HG03565 (cell line): ENCODE measurements around the gene PCYT1B.
"Not testable (repeated sequence)": the region's sequence is repeated elsewhere in the genome, so short reads cannot be mapped to it uniquely, and the experiment has no call there.

Experiments
- ATAC-seq: cut with Tn5 transposase; IDR thresholded peaks from one replicate; pipeline ENCODE4 v1.9.1; 2021; ENCODE audit warnings: mild to moderate bottlenecking, moderate library complexity; ENCODE audit not compliant: unreplicated experiment

The PCYT1B gene

DNA sequence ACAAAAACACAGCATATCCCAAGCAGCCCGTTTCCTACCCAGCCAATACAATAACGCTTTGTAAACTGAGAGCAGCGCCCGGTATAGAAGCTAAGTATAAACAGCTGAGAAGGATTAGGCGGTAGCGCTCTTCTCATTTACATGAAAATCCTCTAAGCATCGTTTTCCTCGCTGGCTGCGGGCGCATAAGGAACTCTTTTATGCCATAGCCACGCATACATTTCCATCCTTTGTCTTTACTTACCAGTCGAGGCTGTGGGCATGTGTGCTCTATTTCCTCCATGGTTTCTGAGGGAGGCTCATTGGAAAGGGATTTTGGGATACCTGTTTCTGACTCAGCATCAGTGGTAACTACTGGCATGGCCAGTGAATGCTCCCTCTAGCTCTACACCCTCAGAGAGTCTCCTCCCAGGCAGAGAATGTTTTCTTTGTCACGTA, 383 bp downstream of the PCYT1B start:
- ATAC-seq = no peak

DNA sequence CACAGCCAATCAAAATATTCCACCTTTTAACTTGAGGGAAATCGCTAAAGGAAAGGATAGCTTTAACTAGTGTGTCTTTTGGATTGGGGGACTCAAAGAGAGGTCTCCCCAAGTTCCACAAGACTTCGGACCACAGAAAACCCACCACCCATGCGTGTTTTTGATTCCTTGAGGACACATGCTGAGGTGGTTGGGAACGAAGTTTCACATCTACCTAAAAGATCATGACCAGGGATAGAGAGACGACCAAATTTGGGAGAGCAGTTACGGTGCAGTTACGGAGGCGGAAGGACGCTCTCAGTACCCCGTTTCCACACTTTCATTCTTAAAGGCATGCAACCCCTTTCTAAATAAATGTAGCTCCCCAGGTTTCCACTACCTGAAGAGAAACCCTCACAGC, 1.1 kb downstream of the PCYT1B start:
- ATAC-seq = no peak

DNA sequence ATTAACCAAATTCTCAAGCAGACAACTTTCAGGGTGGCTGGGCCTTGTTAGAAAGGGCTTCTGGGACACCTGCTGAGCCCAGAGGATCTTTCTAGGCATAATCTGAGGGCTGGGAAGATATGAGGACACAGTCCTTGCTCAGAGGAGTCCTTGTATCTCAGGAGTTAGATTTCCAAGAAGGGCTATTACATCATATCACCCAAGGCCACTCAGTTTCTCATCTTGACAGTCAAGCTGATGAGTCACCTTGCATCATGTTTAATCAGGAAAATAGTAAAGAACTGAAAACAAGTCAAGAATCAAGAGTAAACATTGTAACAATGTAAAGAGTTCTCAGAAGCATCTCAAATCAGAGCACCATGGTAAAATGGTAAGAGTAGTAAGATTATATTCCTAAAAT, 4.0 kb downstream of the PCYT1B start:
- no peak for ATAC-seq

DNA sequence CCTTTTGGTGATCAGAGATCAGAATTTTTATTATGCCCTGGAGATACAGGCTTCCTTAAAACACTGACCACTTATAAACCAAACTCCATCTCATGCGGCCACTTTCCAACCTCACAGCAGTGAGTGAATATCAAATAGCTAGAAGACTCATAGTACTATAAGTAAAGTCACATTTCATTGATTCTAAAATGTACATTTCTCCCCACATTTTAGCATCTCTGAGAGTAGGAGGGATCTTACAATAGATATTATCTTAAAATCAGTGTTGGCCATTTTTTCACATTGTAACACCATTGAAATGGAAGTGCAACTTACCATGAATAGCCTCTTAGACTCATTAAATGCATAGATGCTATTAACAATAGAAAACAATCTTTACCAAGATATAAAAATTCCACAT, 17.4 kb downstream of the PCYT1B start:
- no peak for ATAC-seq

DNA sequence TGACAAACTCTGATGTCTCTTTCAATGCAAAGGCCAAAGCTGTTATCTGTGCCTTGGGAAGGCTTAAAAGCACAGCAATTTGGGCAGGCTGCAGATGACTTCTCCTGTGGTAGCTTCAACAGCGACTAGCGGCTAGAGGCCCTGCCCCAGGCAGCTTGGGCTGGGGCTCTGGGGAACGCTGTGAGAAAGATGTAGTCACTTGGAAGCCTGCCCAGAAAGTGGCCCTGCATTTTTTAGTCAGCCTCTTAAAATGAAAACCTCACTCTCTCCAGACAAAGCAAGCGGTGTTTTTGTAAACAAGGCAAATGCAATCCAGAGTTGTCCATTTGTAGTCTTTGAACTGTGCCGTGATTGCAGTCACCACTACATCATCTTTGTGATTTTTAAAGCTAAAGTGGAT, 27.5 kb downstream of the PCYT1B start:
- ATAC-seq = no peak

DNA sequence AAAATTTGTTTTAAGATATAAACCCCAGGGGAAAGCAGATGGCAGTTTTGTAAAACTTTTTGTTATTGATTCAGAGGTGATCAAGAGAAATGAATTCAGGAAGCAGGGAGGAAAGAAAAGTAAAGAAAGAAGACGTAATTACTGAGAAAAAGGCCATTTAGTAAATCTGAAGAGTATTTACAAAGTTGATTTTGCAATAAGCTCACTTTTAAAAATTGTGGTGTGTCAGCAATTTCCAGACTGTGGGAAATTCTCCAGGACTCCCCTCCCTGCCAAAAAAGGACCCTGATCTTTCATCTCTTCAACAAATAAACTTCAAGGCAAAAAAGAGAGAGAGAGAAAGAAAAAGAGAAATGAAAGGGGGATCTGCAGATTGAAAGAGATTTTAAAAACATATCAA, 36.6 kb downstream of the PCYT1B start:
- no peak for ATAC-seq

DNA sequence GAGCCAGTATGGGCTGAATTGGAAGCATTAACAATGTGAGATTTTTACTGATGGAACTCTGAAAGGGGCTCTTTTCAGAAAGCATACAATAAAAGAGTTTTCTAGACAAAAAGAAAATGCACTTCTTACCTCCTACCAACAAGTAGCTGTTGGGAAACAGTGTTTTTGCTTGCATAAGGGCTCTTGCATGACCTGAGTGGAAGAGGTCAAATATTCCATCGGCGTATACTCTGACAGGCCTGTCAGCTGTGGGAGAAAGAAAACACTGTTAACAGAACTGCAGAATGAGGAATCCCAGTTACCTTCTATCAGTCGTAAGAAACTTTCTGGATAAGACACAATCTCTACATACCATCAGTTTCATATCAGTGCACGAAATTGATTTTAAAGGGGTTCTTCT, 39.5 kb downstream of the PCYT1B start:
- ATAC-seq = no peak

DNA sequence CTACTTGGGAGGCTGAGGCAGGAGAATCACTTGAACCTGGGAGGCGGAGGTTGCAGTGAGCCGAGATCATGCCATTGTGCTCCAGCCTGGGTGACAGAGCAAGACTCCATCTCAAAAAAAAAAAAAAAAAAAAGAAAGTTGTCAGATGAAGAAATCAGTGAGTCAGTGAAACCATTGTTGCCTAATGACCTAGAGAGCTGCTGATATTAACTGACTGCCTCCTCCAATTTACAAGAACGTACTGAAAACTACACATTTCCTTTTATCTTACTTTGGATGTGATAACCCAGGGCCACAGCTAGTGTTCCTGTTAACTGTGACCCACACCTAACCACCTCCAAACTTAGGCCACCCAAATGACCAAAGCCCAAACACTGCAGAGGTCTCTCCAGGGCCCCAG, 41.2 kb downstream of the PCYT1B start:
- not testable (repeated sequence) for ATAC-seq

DNA sequence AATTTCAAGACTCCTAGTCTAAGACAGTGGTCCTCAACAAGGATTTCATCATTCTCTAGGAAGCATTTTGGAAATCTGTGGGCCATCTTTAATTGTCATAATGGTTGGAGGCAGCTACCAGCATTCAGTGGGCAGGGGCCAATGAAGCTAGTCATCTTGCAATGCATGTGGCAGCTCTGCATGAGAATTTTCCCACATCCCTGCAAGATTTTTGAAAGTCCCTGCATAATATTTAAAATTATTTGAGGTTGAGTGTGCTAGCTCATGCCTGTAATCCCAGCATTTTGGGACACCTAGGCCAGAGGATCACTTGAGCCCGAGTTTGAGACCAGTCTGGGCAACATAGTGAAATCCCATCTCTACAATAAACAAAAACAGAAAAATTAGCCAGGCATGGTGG, 44.0 kb downstream of the PCYT1B start:
- ATAC-seq = no peak

DNA sequence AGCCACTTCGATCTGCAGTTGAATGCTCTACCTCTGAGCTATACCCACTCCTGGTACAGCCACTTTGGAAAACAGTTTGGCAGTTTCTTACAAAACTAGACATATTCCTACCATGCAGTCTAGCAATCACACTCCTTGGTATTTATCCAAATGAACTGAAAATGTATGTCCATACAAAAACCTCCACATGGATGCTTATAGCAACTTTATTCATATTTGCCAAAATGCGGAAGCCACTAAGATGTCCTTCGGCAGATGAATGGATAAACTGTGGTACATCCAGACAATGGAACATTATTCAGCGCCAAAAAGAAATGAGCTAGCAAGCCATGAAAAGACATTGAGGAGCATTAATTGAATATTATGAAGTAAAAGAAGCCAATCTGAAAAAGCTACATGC, 45.3 kb downstream of the PCYT1B start:
- ATAC-seq = no peak

DNA sequence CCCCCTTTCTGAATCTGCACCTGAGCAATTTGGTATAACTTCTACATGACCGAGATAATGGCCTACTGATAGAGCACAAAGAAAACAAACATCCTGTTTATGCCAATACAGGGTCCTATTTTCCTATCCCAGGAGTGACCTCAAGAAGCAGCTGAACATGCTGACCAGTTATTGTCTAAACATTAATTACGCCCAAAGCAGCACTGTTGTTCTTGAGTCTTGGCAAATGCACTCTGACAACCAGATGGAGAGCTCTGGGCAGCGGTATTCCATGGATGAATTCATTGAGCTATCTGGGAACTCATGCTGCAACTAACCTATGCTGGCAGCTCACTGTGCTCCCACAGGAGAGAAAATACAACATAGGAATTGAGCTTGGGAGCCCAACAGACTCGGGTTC, 52.6 kb downstream of the PCYT1B start:
- ATAC-seq = no peak

DNA sequence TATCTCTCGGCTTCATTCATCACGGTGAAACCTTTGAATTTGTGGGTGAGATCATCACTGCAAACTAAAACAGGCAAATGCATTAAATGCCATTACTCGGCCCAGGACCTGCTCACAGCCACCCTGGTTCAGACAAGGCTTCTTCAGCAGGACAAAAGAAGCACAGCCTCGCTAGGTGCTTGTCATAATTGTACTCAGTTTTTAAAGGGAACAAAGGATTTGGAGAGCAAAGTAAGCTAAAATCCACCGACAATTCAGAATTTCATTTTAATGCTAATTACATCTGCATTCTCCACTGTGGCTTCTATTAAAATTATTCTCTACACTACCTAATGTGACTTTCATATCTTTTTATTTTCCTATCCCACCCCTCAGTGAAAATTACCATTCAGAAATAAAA, 57.0 kb downstream of the PCYT1B start:
- ATAC-seq = no peak

DNA sequence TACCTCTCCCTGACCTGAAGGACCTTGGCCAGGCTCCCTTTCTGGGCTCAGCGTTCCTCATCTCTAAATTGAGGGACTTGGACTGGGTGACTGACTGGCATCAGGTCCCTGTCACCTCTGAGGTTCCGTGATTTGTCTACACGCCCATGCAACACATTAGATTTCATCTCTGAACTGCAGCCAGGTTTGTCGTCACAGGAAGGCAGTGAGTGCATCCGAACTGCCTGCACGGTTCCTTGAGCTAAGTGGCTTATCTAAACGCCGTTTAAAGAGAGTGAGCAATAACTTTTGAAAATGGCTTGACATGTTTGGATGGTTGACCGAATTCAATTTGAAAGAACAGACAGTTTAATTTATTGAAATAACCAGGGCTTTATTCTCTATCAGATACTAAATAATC, 70.1 kb downstream of the PCYT1B start:
- ATAC-seq = no peak

DNA sequence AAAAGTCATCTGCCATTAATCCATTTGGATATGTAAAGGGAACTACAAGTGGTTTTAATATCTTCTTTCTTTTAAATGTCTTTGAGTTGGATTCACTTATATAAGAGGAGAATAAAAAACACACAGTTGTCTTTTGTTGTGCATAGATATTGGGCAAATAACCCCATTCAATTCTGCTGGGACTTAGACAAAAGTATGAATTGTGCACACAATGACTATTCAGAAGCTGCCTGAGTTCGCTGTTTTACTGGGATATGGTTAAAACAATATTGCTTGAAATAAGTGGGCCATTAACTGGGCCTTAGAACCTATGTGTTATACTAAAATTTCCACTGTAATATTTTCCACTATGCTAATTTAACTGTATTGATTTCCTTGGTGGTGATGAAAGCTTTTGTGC, 71.7 kb downstream of the PCYT1B start:
- no peak for ATAC-seq

DNA sequence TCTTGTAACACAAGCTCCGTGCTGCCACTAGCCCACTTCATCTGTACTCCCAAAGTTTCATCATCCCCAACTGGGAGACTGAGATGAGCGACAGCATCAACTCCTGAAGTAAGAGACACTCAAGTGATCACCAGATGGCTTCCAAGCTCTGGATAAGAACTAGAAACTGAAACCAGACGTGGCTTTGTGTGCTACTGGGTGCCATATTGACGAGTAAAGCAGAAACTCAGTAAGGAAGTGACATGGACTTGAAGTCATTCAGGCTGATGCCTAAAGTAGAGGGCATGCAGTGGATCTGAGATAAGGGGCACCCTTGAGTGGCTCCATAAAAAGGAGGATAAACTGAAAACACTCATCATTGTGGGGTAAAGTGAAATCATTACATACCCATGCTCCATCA, 72.4 kb downstream of the PCYT1B start:
- no peak for ATAC-seq

DNA sequence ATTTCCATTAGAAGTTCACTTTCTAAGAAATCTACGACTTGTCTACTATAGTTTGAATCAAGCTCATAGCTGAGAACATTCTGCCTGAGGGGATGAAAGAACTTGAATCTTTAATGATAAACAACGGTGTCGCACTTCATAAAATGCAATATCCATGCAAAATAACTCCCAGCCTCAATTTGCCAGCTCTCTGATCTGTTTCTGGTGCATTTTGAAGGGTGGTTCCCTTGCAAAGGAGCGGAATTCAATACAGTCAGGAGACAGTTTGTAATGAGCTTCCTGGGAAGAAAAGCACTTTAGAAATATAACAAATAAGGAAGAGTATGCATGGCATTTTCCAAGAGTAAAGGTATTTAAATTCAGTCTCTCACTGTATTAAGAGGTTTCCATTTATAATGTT, 80.0 kb downstream of the PCYT1B start:
- ATAC-seq = no peak

DNA sequence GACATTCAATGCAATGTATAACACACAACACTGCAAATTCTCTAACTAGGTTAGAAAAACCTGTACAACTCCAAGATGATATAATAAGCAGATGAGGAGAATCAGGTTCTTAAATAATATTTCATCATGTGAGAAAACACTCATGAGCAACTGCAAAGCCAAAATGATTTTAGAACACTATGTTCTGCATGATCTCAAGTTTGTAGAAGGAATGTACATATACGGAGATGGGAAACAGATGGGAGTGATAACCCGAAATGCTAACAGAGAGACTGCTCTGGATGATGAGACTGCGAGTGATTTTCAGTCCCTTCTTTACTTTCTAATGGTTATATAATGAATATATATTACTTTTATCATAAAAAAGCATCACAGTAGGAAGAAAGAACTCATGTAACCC, 80.9 kb downstream of the PCYT1B start:
- ATAC-seq = no peak

DNA sequence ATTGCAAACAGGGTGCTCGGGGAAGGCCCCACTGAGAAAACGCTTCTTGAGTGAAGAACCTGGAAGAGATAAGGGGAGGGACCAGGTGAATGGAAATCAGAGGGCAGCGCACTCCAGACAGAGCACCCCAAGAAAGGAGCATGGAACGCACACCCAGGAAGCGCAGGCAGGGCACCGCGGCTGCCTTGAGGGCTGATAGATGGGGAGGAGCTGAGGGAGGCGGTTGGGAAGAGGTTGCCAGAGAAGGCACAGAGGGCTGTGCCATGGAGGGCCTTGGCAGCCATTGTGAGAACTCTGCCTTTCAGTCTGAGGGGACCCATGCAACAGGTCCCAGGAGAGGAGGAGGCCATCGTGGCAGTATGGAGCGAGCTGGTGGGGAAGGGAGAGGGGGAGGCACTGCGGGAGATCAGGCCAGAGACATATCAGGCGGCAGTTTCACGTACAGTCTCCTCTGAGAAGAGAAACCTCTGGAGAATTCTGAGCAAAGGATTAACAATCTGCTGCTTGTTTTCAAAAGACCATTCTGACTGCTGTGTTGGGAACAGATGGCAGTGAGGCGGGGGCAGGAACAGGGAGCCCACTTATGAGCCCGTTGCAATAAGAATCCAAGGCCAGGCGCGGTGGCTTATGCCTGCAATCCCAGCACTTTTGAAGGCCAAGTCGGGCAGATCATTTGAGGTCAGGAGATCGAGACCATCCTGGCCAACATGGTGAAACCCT, 83.7 kb downstream of the PCYT1B start:
- no peak for ATAC-seq

DNA sequence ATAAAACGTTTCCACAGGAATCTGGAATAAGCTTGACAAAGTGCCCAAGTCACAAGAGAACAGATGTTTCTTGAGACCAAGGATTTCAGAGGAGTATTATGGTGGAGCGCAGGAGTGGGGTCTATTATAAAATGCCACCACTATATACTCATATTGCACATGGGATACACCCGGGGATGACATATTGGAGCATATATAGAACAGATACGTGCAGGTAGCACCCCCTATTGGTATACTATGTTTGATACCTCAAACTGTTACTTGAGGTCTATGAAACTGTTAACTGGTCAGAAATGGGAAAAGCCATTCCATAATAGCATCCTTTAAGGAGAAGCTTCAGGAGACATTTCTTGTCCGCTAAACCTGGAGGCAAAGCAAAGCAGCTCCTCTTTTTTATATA, 86.0 kb downstream of the PCYT1B start:
- ATAC-seq = no peak

DNA sequence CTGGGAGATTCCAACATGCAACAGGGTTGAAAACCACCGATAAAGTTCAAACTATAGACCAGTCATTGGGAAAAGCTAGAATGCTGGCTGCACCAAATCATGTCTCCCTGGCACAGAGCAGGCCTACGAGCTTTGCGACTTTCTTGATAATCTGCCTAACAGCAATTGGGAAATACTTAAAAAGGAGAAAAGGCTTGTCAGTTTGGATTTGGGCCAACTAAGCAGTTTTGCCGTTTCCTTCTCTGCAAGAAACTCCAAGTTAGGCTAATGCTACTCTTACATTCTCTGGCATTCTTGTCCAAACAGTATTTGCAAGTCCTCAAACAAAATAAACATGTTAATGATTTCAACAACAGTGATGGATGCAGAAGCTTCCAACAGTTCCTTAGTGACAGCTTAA, 94.1 kb downstream of the PCYT1B start:
- no peak for ATAC-seq

DNA sequence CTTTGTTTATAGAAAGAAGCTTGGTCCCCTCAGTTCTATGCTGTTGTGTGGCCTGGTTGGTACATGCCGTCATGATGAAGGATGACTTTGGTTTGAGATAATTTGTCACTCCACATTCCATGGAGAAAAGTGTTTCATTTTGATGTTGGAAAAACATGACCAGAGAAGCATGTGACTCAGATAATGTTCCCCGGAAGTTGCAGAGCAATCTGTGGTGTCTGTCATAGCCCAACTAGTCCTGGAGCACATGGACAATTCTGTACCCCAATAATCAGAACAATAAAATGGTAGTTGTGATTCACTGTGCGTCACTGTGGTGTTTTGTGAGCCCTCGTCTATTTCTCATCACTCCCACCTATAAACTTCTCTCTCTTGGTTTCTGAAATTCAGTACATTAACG, 97.0 kb downstream of the PCYT1B start:
- no peak for ATAC-seq

DNA sequence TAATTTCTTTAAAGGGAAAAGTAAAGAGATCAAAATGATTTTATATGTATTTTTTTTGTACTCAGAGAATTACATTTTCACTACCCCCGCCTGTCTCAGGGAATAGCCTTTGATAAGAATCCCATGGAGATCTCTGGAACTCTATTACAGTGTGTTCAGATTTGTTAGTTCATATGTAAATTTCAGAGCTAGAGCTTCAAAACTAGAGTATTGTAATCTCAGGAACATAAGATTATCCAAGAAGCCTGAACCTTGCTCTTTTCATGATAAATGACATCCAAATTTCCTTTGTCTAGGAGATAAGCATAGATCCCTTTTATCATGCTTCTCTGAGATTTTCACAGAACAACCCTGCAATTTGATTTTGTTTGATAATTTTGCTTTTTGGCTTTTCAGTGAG, 99.2 kb downstream of the PCYT1B start:
- ATAC-seq = no peak

DNA sequence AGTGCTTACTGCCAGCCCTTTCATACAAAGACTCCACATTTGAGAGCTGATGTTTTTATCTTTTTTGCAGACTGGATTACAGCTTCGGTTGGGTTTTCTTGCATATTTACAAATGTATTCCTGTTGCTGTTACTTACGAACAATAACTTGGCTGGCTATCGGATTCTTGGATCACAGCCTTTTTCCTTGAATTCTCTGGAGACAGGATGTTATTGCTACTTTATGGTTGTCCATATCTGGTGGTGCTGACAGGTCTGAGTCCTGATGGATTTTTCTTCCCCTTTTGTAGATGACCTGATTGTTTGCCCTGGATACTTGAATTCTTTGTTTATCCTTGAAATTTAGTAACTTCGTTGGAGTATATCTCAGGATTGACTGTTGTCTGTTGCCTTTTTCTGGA, 104.4 kb downstream of the PCYT1B start:
- ATAC-seq = no peak
